ENCODE data around the gene TMEM164. TPM values are rescaled to one million over a fixed set of nuclear protein-coding genes. Genes with fewer than 3 reads are reported as not detected.

TMEM164 gene
- polyA plus RNA-seq, 1 experiment: 7.7 TPM

DNA sequence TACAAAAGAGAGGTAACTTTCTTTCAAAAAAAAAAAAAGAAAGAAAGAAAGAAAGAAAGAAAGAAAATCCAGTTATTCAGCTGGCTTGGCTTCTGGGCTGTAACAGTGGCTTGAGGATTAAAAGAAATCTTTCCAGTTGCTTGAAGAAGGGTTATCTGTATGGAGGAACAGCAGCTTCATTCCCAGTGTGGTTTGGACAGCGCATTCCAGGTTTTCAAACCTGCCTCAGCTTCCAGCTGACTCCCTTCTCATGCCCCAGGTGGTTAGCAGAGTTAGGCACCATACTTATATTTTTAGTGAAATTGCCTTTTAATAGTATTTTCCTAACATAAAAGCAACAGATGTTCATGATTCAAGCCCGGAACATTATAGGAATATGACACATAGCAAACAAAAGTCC lies 48.6 kb downstream of the TMEM164 start:
- H3K36me3 ChIP-seq (ENCODE audit: control insufficient read depth, insufficient read depth, low read length): no peaks in the 10 kb centered on the region
- ChIA-PET POLR2A (no interaction called here), CTCF (no interaction called here)
- TF ChIP-seq CTCF (IDR thresholded peaks at IDR 0.05; ENCODE audit: insufficient read depth, low read depth, low read length): no peak
- DNase-seq (ENCODE audit: low read depth): no peak
- no peak overlapping the region for H3K4me3 ChIP-seq (ENCODE audit: low read depth, low read length)
- no peaks in the 10 kb centered on the region for H3K27me3 ChIP-seq (ENCODE audit: control insufficient read depth, insufficient read depth, low read length)

DNA sequence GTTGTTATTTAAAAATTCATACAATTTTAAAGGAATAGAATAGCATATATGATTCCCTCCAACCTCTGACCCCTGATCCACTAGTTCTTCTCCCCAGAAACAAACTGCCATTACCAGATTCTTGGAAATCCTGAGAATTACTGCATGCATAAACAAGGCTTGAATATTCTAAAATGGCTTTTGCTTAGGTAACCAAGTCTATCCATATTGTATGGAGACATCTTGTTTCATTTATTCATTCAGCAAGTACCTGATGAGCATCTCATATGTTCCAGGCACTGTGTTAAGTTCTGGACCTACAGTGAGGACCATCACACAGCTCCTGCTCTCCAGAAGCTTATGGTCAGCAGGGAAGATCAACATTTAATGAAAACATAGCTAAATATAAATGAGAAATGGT lies 49.4 kb downstream of the TMEM164 start:
- no peak overlapping the region for H3K4me3 ChIP-seq (ENCODE audit: low read depth, low read length)
- H3K27me3 ChIP-seq (ENCODE audit: control insufficient read depth, insufficient read depth, low read length): no peaks in the 10 kb centered on the region
- TF ChIP-seq CTCF (IDR thresholded peaks at IDR 0.05; ENCODE audit: insufficient read depth, low read depth, low read length): no peak
- ChIA-PET CTCF (interaction anchor here (1.0 kb wide), 1 partner anchor 10 kb away, joined by 3 read pairs; no protein-coding TSS in a partner anchor), POLR2A (no interaction called here)
- H3K36me3 ChIP-seq (ENCODE audit: control insufficient read depth, insufficient read depth, low read length): no peaks in the 10 kb centered on the region
- DNase-seq (ENCODE audit: low read depth): no peak

DNA sequence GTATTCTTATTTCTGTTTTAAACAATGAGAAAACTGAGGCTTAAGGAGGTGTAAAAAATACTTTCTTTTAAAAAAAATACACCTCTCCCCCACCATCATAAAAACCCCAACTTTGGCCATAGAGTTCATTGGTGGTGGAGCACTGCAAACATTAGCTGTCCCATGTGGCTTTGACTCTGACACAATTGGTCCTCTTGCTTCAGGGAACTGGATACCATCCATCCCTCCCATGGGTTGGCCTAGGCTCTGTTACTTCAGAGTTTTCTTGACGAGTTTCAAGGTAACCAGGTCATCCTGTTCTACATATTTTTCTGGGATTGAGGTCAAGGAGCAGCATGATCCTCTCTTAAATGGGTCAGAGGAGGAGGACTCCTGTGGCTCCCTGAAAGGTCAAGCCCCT lies 50.5 kb downstream of the TMEM164 start:
- Histone ChIP-seq H3K27me3 (ENCODE audit: control insufficient read depth, insufficient read depth, low read length) (no peaks in the 10 kb centered on the region), H3K36me3 (ENCODE audit: control insufficient read depth, insufficient read depth, low read length) (no peaks in the 10 kb centered on the region), H3K4me3 (ENCODE audit: low read depth, low read length) (no peak overlapping the region)
- CTCF ChIA-PET: no interaction called here
- DNase-seq (ENCODE audit: low read depth): no peak
- POLR2A ChIA-PET: no interaction called here
- TF ChIP-seq CTCF (IDR thresholded peaks at IDR 0.05; ENCODE audit: insufficient read depth, low read depth, low read length): no peak

GRCh38 chrX:110055616-110056015 lies 52.7 kb downstream of the TMEM164 start:
- Histone ChIP-seq H3K27me3 (ENCODE audit: control insufficient read depth, insufficient read depth, low read length) (no peaks in the 10 kb centered on the region), H3K36me3 (ENCODE audit: control insufficient read depth, insufficient read depth, low read length) (no peaks in the 10 kb centered on the region), H3K4me3 (ENCODE audit: low read depth, low read length) (no peak overlapping the region)
- CTCF ChIA-PET: no interaction called here
- DNase-seq (ENCODE audit: low read depth): no peak
- no peak for TF ChIP-seq CTCF (IDR thresholded peaks at IDR 0.05; ENCODE audit: insufficient read depth, low read depth, low read length)
- POLR2A ChIA-PET: no interaction called here

DNA sequence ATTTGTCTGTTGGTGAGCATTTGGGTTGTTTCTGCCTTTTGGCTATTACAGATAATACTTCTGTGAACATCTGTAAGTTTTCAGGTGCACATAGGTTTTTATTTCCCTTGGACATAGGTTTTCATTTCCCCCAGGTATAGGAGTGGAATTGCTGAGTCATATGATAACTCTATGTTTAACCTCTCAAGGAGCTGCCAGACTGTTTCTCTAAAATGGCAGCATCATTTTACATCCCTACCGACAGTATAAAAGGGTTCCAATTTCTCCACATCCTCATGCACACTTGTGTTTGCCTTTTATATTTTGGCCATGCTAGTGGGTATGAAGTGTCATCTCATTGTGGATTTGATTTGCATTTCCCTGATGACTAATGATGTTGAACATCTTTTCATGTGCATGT lies 53.5 kb downstream of the TMEM164 start:
- ChIA-PET CTCF (no interaction called here), POLR2A (no interaction called here)
- no peak overlapping the region for H3K4me3 ChIP-seq (ENCODE audit: low read depth, low read length)
- DNase-seq (ENCODE audit: low read depth): no peak
- no peak for TF ChIP-seq CTCF (IDR thresholded peaks at IDR 0.05; ENCODE audit: insufficient read depth, low read depth, low read length)
- no peaks in the 10 kb centered on the region for H3K27me3 ChIP-seq (ENCODE audit: control insufficient read depth, insufficient read depth, low read length)
- H3K36me3 ChIP-seq (ENCODE audit: control insufficient read depth, insufficient read depth, low read length): no peaks in the 10 kb centered on the region
